22Rv1 (cell line): ENCODE measurements around the gene GLIS1.

Experiments
- CTCF ChIP-seq: fragments of 450-650 bp; IDR thresholded peaks from 2 replicates; pipeline ENCODE4 v1.5.1; 2017; ENCODE audit warnings: mild to moderate bottlenecking
- ZFX ChIP-seq: fragments of 450-650 bp; IDR thresholded peaks from 2 replicates; pipeline ENCODE4 v1.6.1; 2017; ENCODE audit warnings: antibody characterized with exemption, borderline replicate concordance

GRCh38 chr1:53728196-53728595 is 10.8 kb downstream of the GLIS1 start:
- TF ChIP-seq CTCF (no peak), ZFX (no peak)
